ENCODE results near the gene ADH4.
"Not testable (repeated sequence)": the region's sequence is repeated elsewhere in the genome, so short reads cannot be mapped to it uniquely, and the experiment has no call there.

GRCh38 chr4:99117122-99117841, 26.8 kb downstream of the ADH4 start:
- TF ChIP-seq POLR2AphosphoS5 (IDR thresholded peaks at IDR 0.05; ENCODE audit: control insufficient read depth, insufficient read depth, low read depth, low read length); KDM2B (CRISPR knock-in tag; IDR thresholded peaks at IDR 0.05); FOS (IDR thresholded peaks at IDR 0.05; ENCODE audit: extremely low read depth, insufficient read length); HCFC1 (IDR thresholded peaks at IDR 0.05; ENCODE audit: low read depth, low read length); ATF4 (CRISPR knock-in tag; IDR thresholded peaks at IDR 0.05); FOXA1 (IDR thresholded peaks at IDR 0.05; ENCODE audit: borderline replicate concordance): not testable (repeated sequence)

All from K562 (cell line).